ENCODE measurements around the gene ERBB4.
"Not testable (repeated sequence)": the region's sequence is repeated elsewhere in the genome, so short reads cannot be mapped to it uniquely, and the experiment has no call there.

The ERBB4 gene

GRCh38 chr2:212156088-212156487 lies 382.5 kb downstream of the ERBB4 start:
- in situ Hi-C loops (cut with MboI; ENCODE audit: low sequenced_read_pairs) = no loop called here

GRCh38 chr2:212154477-212154878 lies 384.1 kb downstream of the ERBB4 start:
- in situ Hi-C loops (cut with MboI; ENCODE audit: low sequenced_read_pairs) = no loop called here

GRCh38 chr2:212153923-212154322 lies 384.7 kb downstream of the ERBB4 start:
- in situ Hi-C loops (cut with MboI; ENCODE audit: low sequenced_read_pairs) = no loop called here

GRCh38 chr2:212147921-212148513 lies 390.6 kb downstream of the ERBB4 start:
- in situ Hi-C loops (cut with MboI; ENCODE audit: low sequenced_read_pairs) = no loop called here

- in situ Hi-C loops (cut with MboI; ENCODE audit: low sequenced_read_pairs) = no loop called here
These were observed 392.2 kb downstream of the ERBB4 start for GRCh38 chr2:212146416-212146815.

- in situ Hi-C loops (cut with MboI; ENCODE audit: low sequenced_read_pairs) = no loop called here
These were observed 393.5 kb downstream of the ERBB4 start for GRCh38 chr2:212145121-212145520.

- in situ Hi-C loops (cut with MboI; ENCODE audit: low sequenced_read_pairs) = no loop called here
These were observed 396.0 kb downstream of the ERBB4 start for GRCh38 chr2:212142631-212143030.

GRCh38 chr2:212141499-212141898 lies 397.1 kb downstream of the ERBB4 start:
- in situ Hi-C loops (cut with MboI; ENCODE audit: low sequenced_read_pairs) = no loop called here

GRCh38 chr2:212136216-212136795 lies 402.3 kb downstream of the ERBB4 start:
- in situ Hi-C loops (cut with MboI; ENCODE audit: low sequenced_read_pairs) = no loop called here

- in situ Hi-C loops (cut with MboI; ENCODE audit: low sequenced_read_pairs) = no loop called here
These were observed 402.9 kb downstream of the ERBB4 start for GRCh38 chr2:212135739-212136138.

GRCh38 chr2:212133337-212133736 lies 405.3 kb downstream of the ERBB4 start:
- in situ Hi-C loops (cut with MboI; ENCODE audit: low sequenced_read_pairs) = no loop called here

GRCh38 chr2:212124598-212124997 lies 414.0 kb downstream of the ERBB4 start:
- in situ Hi-C loops (cut with MboI; ENCODE audit: low sequenced_read_pairs) = no loop called here

- in situ Hi-C loops (cut with MboI; ENCODE audit: low sequenced_read_pairs) = no loop called here
These were observed 419.0 kb downstream of the ERBB4 start for GRCh38 chr2:212119591-212119990.

GRCh38 chr2:212117926-212118325 lies 420.7 kb downstream of the ERBB4 start:
- in situ Hi-C loops (cut with MboI; ENCODE audit: low sequenced_read_pairs) = no loop called here

- in situ Hi-C loops (cut with MboI; ENCODE audit: low sequenced_read_pairs) = no loop called here
These were observed 424.1 kb downstream of the ERBB4 start for GRCh38 chr2:212114489-212114888.

GRCh38 chr2:212112401-212112800 lies 426.2 kb downstream of the ERBB4 start:
- in situ Hi-C loops (cut with MboI; ENCODE audit: low sequenced_read_pairs) = no loop called here

- in situ Hi-C loops (cut with MboI; ENCODE audit: low sequenced_read_pairs) = no loop called here
These were observed 428.6 kb downstream of the ERBB4 start for GRCh38 chr2:212109792-212110680.

GRCh38 chr2:212109217-212109616 lies 429.4 kb downstream of the ERBB4 start:
- in situ Hi-C loops (cut with MboI; ENCODE audit: low sequenced_read_pairs) = no loop called here

- in situ Hi-C loops (cut with MboI; ENCODE audit: low sequenced_read_pairs) = no loop called here
These were observed 430.6 kb downstream of the ERBB4 start for GRCh38 chr2:212107989-212108388.

GRCh38 chr2:212107014-212107413 lies 431.6 kb downstream of the ERBB4 start:
- in situ Hi-C loops (cut with MboI; ENCODE audit: low sequenced_read_pairs) = no loop called here

GRCh38 chr2:212106536-212106935 lies 432.1 kb downstream of the ERBB4 start:
- in situ Hi-C loops (cut with MboI; ENCODE audit: low sequenced_read_pairs) = not testable (repeated sequence)

GRCh38 chr2:212099658-212100057 lies 438.9 kb downstream of the ERBB4 start:
- in situ Hi-C loops (cut with MboI; ENCODE audit: low sequenced_read_pairs) = no loop called here
